ENCODE results near the gene ELL.

The ELL gene

GRCh38 chr19:18558202-18558555, 36.3 kb upstream of the ELL start:
- TF ChIP-seq CTCF (IDR thresholded peaks at IDR 0.05; ENCODE audit: low read depth, low read length): no peak
- Histone ChIP-seq H3K27me3 (no peaks in the 10 kb centered on the region), H3K36me3 (peaks cover 17% of the 10 kb centered on the region), H3K4me3 (ENCODE audit: low read depth, low read length) (peak overlapping the region; percentile 99), H3K9me3 (no peaks in the 10 kb centered on the region), H3K4me1 (no peaks in the 10 kb centered on the region)
- DNase-seq: no peak

- DNase-seq: peak; percentile 97
- no peaks in the 10 kb centered on the region for H3K4me1 ChIP-seq
- H3K4me3 ChIP-seq (ENCODE audit: low read depth, low read length): peak within 1 kb of the TSS; percentile 99
- H3K36me3 ChIP-seq: peaks cover 14% of the 10 kb centered on the region
- H3K9me3 ChIP-seq: no peaks in the 10 kb centered on the region
- no peak for TF ChIP-seq CTCF (IDR thresholded peaks at IDR 0.05; ENCODE audit: low read depth, low read length)
- no peaks in the 10 kb centered on the region for H3K27me3 ChIP-seq
These were observed 35.7 kb upstream of the ELL start, which contains the start of gene KXD1 for GRCh38 chr19:18557411-18558201. Gene KXD1, plus strand, starts transcription at chr19:18557870. Its CDS starts 4,187 bp downstream, at chr19:18562057.

GRCh38 chr19:18551631-18552030, 29.8 kb upstream of the ELL start:
- Histone ChIP-seq H3K4me3 (ENCODE audit: low read depth, low read length) (no peak overlapping the region), H3K4me1 (no peaks in the 10 kb centered on the region), H3K9me3 (no peaks in the 10 kb centered on the region), H3K36me3 (no peaks in the 10 kb centered on the region), H3K27me3 (no peaks in the 10 kb centered on the region)
- no peak for TF ChIP-seq CTCF (IDR thresholded peaks at IDR 0.05; ENCODE audit: low read depth, low read length)
- no peak for DNase-seq

GRCh38 chr19:18543814-18544475, 22.1 kb upstream of the ELL start:
- Histone ChIP-seq H3K9me3 (no peaks in the 10 kb centered on the region), H3K4me1 (peaks cover 5% of the 10 kb centered on the region), H3K4me3 (ENCODE audit: low read depth, low read length) (peak overlapping the region; percentile 54), H3K27me3 (no peaks in the 10 kb centered on the region), H3K36me3 (peaks cover 20% of the 10 kb centered on the region)
- TF ChIP-seq CTCF (IDR thresholded peaks at IDR 0.05; ENCODE audit: low read depth, low read length): peak; percentile 14; the same call in 1 of the 2 replicates
- DNase-seq: peak; percentile 63

- H3K4me3 ChIP-seq (ENCODE audit: low read depth, low read length): peak within 1 kb of the TSS; percentile 61
- no peak for TF ChIP-seq CTCF (IDR thresholded peaks at IDR 0.05; ENCODE audit: low read depth, low read length)
- H3K27me3 ChIP-seq: no peaks in the 10 kb centered on the region
- DNase-seq: peak; percentile 94
- H3K4me1 ChIP-seq: peaks cover 5% of the 10 kb centered on the region
- H3K9me3 ChIP-seq: no peaks in the 10 kb centered on the region
- H3K36me3 ChIP-seq: peaks cover 20% of the 10 kb centered on the region
These were observed 21.3 kb upstream of the ELL start, which contains the start of gene FKBP8 for GRCh38 chr19:18542941-18543813. Gene FKBP8, minus strand, starts transcription at chr19:18543573. Its CDS starts 1,603 bp downstream, at chr19:18541970.
